HG03103 (cell line): ENCODE data around the gene MINAR2.

Experiments
- ATAC-seq: cut with Tn5 transposase; IDR thresholded peaks from one replicate; pipeline ENCODE4 v1.9.1; 2021; ENCODE audit warnings: low read depth; ENCODE audit not compliant: unreplicated experiment

The MINAR2 gene, protein sequence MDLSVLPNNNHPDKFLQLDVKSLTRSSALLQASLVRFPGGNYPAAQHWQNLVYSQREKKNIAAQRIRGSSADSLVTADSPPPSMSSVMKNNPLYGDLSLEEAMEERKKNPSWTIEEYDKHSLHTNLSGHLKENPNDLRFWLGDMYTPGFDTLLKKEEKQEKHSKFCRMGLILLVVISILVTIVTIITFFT

DNA sequence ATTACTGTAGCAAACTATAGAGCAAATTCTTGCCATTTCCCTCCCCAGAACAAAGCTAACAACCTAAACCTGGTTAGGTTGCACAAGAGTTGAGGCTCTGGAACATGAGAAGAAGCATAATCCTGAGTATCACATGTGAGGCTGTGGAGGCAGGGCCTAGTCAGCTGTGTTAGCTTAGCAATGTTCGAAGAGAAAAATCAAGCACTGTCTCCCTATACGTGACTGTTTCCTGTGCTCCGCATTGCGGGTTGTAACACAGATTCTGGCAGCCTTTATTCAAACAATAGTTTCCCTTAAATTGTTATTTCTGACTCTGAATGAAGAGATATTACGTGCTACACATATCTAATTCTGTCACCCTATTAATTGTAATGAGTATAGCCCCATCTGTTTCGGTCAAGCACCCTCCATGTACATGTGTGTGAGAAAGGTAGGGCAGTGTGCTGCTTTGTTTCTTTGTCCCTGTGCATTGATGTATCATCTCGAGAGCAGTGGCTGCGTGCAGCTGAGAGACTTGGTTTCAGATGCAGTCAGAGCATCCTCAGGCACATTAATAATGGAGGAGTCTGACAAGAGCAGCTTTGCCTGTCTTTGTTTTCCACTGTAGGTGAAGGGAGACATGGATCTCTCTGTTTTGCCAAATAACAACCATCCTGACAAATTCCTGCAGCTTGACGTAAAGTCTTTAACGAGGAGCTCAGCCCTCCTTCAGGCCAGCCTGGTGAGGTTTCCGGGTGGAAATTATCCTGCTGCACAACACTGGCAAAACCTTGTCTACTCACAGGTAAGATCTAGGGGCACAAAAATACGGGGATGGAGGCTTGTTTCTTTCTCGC, at the start of gene MINAR2:
Gene MINAR2 (plus strand): TSS at position 523 of the 836 bp plus-strand sequence. CDS start 97 bp downstream, at position 620.
- ATAC-seq, result no peak

DNA sequence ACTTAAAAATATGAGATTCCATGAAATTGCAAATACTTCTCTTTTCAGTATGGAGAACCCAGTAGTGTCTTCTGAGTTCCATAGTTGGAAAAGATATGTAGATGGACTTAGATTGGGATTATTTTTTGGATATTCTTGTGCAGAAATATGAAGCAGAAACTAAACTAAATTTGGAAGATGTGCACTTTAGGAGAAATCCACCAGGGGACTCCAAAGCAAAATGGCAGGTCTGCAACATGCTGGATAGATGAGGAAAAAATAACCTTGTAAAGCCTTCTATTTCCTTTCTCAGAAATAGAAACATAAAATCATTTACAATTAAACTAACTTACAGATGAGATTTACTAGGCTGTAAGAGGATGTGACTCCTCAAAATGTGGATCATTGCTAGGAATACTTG, 49.2 kb upstream of the MINAR2 start:
- no peak for ATAC-seq

DNA sequence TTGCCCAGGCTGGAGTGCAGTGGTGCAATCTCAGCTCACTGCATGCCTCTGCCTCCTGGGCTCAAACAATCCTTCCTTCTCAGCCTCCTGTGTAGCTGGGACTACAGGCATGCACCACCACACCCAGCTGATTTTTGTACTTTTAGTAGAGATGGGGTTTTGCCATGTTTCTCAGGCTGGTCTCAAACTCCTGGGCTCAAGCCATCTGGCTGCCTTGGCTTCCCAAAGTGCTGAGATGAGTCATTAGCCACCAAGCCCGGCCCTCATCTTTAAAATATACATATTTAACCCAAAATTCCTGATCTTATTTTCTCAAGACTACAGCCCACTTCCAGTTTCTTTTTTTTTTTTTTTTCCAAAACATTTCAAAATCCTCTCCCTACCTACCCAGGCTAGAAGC, 31.7 kb upstream of the MINAR2 start:
- no peak for ATAC-seq

DNA sequence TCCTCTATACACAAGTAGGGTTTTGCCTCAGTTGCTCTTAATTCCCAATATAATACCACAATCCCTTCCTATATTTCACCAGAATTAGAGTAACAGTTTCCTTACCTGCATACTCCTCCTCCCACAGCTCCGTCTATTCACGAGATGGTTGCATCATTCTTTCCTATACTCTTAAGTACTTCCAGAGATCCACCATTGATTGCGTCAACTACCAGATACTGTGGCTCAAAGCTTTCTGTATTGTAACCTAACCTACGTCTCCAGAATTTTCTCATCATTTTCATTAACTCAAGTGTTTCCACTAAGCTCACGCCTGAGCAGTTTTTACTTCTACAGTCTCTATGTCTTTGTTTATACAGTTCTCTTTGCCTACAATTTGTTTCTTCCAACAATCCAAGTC, 31.2 kb upstream of the MINAR2 start:
- ATAC-seq, result no peak

DNA sequence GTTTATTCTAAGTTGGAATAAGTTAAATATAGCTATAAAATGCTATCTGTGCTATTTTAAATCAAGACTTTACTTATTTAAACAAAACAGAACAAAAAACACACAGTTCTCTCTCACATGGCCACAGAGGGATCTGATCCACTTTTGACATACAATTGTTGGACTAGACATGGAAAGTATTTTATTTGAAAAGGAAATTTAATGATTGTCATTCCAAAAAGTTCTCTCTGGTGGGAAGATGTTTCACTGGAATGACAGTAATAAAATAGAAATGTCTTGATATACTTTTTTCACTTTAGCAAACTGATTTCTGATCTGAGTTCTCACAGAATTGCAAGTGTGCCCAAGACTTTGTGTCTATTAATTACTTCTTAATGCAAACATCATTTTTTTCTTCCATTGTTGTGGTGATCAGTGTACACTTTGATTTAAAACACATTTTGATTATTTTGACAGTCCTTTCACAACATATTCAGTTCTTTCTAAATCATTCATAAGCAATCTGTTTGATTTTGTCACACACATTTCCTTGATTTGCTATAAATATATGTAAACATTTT, 30.1 kb upstream of the MINAR2 start:
- ATAC-seq, result no peak

DNA sequence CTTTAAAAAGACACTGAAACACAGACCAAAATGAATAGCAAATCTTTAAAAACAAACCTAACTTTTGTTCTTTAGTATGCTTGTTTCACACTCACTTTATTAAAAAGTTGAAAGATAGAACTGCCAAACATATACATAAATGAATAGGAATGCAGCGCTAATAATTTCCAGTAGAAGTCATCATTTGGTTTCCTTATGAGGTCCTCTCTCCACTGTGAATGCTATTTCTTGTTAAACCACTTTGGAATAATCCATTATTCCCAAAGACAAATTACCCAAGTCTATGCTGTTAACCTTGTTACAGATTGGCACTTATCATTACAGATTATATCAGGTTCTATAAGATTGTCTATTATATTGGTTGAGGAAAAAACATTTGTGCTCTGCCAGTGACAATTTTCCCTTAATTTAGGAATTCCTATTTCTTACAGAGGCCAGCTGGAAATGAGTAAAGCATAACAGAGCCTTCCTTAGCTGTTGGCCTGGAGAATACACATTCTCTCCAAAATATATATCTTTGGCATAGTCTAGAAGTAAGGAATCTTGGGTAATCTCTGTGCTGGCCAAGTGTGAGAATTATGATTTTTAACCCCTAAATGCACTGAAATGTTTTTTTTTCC, 29.3 kb upstream of the MINAR2 start:
- ATAC-seq, result no peak

DNA sequence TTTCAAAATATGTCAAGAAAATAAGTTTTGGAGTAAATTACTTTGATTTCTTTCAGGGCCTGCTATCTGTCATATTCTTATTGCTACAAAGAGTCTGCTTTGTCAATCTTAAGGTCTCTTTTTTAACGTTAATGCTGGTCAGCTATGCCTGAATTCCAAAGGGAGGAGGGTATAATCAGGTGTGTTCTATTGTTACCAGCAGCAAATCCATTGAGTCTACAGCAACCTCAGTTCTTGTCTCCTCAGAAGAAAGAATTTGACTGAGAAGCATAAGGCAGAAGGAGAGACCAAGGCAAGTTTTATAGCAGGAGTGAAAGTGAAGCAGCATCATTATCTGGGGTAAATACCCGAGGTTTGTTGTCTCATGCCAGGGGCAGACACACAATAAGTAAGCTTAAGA, 23.7 kb upstream of the MINAR2 start:
- ATAC-seq, result no peak

DNA sequence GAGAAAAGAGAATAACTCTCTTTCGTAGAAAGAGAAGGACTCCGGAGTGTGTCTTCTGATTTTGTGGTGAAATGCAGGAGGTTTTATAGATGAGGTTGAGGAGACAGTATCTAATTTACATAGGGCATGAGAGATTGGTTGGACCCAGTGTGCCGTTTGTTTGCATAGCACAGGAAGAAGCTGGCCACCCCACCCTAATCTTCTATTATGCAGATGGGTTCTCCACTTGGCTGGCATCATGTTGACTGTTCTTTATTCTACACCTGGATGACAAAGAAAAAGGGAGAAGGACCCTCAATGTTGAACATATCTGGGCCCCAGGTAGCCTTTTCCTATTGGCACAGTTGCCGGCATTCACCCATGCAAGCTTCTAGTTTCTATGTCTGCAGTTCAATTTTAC, 23.2 kb upstream of the MINAR2 start:
- ATAC-seq, result no peak

DNA sequence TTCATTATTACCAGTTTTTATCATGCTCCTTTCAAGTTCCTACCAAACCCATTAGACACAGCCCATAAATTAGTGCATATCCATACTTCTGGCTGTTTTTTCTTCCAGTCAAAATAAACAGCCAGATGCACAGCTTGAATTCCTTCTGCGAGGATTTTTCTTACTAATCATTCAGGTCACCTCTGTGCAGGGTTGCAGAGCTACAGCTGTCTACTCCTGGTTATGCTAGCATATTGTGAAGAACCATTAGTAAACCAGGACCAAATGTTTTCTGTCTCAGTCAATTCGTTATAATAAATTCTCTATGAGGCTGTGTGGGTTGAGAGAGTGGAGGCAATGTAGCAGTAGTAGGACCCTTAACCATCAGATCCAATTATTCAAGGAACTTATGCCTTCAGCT, 8.1 kb upstream of the MINAR2 start:
- no peak for ATAC-seq

DNA sequence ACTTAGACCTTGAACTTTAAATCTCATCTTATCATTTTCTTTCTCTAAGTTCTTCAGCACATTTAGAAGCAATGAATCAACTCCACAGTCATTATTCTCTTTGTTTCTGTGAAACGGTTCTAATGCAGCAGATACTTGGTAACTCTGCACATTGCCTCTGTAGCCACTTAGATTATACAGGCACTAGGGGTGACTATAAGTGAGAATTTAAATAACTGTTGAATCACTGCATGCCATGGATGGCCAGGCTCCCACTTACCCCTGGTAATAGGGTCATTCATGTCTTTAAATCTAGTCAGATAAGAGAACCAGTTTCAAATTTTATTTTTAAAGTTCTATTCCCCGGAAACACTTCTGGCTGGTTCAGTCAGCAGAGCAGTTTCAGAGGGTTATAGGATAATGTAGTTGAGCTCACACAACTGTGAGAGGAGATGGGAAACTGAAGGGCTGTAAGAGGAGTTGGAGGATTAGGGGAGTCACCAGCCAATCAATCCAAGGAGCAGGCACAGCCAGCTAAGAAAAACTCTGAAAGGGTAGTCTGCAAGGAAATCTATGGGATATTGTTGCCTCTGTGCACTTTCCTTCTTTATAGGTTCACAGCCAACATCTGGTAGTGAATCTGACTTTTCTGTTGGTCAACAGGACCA, 4.2 kb upstream of the MINAR2 start:
- no peak for ATAC-seq

DNA sequence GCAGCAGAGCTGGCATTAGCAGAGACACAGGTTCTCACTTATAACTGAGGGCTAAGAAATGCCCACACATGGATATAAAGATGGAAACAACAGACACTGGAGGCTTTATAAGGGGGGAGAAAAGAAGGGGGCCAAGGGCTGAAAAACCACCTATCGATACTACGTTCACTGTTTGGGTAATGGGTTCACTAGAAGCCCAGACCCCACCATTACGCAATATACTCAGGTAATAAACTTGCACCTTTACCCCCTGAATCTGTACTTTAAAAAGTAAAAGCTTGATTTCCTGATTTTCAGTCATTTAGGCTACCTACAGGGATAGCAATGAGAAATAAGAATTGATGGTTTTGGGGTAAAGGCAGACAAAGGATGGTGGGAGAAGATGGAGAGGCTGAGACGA, 1.9 kb upstream of the MINAR2 start:
- no peak for ATAC-seq

DNA sequence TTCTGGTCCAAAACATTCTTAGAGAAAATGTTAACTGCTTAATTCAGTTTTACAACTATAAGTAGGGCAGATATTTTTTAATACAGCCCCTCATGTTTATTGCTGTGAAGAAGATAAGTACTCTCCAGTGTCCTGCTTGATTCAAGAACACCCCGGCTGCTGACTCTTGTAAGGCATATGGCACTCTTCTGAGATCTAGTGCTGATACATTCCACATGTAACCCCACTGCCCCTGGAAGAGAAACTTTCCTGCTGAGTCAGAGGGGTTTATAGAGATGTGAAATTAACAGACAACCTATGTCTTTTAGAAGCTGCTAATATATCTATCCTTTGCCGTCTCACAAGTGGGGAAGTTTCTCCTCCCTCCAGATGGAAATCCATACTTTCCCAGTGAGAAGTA, 1.0 kb upstream of the MINAR2 start:
- ATAC-seq, result no peak

DNA sequence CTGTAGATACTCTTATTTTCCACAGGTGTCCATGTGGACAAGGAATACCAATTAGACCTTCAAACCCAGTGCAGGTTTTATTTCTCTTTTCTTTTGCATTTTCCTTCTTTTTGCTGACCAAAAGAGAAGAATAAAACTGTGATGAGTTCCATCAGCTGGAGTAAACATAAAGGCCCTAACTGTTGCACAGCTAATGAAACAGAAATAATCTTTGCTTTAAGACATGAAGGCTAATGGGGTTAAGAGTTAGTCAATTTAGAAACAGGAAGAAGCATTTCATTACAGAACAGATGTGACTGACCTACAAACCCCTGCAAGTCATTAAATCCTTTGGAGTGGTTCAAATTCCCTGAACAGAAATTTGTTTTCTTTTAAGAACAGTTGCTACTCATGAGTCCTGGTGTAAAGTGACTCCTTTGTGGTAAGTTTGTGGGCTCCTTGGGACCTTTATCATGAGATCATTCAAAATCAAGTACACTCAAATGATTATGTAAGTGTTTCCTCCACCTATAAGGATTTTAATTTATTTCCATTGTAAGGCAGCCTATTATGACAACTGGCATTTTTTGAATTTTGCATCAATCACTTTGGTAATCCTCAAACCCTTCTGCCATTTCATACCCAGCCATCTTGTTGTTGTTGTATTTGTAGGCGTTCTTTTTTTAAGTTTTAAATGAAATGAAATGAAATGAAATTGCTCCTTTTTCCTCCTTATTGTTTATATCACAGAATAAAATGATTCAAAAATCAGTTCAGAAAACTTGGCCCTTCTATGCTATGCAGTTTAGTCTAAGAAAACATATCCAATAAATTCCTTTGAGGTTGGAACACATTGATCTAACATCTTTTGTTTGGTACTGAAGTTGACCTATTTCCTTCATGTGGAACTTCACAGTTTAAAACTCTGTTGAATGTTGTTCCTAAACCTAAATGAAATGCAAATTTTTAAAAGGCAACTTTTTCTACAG, 1.3 kb downstream of the MINAR2 start:
- no peak for ATAC-seq

DNA sequence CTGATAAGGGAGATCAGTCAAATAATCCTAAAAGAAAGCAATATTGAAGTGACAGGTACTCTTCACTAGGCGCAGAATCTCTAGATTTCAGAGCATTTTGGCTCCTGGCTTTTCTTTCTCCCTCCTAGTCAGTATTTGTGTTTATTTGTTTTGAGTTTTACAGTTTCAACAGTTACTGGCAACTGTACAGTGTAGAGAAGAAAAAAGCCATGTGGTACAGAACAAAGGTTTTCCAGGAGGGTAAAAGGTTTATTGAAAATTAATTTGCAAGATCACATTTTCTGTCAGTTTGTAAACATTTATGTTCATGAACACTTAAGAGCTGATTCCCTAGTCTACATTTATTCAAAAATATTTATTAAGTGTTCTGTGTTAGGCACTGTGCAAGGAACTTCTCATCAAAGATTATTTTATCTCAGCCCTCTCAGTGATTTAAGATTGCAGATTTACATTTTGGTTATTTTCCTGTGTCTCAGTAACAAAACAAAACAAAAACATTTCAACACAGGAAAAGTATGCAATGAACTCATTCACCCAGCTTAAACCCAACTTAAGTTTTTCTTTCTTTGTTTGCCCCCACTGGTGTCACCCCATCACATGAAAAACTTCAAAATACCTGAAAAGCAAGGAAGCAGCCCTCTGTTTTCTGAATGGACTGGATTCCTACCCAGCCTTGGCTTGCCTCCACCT, 12.9 kb downstream of the MINAR2 start:
- no peak for ATAC-seq

DNA sequence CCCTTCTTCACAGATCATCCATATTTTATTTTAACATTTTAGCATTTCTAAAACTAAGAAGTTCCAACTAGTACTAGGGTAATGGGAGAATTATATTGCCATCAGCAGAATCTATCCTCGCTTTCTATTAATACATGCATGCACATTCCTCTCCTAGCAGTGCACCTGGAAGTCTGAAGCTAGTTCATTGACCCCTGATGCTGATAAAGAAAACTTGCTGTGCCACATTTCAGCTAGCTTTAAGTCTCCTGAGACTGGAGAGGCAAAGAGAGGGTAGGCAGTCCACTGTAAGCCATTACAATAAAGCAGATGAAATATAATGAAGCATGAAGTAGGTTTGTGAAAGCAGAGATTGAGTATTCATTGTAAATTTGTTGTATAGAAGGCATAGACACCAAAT, 15.8 kb downstream of the MINAR2 start:
- ATAC-seq, result no peak

DNA sequence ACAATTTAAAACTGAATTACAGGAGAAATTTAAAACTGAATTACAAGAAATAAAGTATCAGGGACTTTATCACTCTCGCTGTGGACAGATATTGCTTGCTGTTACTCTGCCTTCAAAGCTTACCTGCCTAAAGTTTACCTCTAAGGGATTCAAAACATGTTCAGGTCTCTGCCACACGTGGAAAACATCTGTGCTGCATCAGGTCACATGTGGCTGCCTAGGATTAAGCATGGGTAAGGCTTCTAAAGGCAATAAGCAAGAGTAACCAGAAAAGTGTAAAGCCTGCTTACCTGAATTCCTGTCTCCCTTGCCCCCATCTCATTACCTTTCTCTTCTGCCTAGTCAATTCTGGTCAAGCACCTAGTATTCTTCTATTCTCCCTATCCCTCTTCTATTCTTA, 18.9 kb downstream of the MINAR2 start:
- ATAC-seq, result no peak

DNA sequence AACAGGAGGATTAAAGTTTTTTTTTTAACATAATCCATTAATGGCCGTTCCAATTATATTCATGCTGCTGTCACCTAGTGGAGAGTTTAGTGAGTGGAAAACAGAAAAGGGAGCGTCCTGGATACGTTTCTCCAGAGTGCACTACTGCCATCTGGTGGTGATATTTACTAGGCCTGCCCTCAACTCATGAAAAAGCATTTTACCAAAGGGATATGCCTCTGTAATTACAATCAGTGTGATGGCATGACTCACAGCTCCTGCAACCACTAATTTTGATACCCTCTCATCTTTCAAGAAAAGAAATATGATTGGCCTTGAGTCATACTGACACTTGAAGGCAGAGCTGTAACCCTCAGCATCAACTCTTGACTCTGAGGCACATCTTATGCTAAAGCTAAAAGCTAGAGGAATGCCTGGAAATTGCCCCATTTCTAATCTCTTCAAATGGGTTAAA, 20.1 kb downstream of the MINAR2 start:
- peak; percentile 88 for ATAC-seq

DNA sequence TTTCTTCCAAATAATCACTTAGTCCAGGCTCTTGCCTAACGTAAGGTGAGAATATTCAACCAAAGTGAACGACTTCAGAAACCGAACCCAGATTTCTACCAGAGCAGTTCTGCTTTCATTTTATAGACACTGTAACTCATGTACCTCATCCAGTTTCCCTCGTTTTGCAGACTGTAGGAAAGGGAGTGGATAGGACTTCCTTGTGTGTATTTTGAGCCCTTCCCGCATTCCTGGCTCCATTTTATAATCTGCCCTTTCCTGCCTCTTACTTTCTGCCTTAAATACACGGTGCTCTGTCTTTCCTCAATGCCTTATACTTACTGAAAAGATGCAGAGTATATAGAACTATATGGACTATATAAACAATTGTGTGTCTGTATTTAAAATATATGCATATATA, 20.8 kb downstream of the MINAR2 start:
- no peak for ATAC-seq
